Colonic mucosa (tissue), 4 donors: Measurements from ENCODE around the gene RALGPS1. TPM values are rescaled to one million over a fixed set of nuclear protein-coding genes. Genes with fewer than 3 reads are reported as not detected.

ENCODE experiments used
- DNase-seq: peaks from one replicate; pipeline ENCODE4 v3.0.0-alpha.2; 2020
- H3K27ac ChIP-seq: fragments of 200-600 bp; one replicate; pipeline ENCODE4 v1.8.0; 2021
- H3K27me3 ChIP-seq: fragments of 200-600 bp; one replicate; pipeline ENCODE4 v1.8.0; 2021
- H3K36me3 ChIP-seq: fragments of 200-600 bp; one replicate; pipeline ENCODE4 v1.8.0; 2021
- H3K4me1 ChIP-seq: fragments of 200-600 bp; one replicate; pipeline ENCODE4 v1.8.0; 2021; ENCODE audit warnings: mild to moderate bottlenecking
- H3K4me3 ChIP-seq: fragments of 200-600 bp; one replicate; pipeline ENCODE4 v1.8.0; 2021
- H3K9ac ChIP-seq, 2 donors: one replicate each; pipeline ENCODE4 v1.7.0; 2013; ENCODE audit warnings: control low read depth in 2 of 2, low read depth in 2 of 2, low read length in 2 of 2
- H3K9me3 ChIP-seq: fragments of 200-600 bp; one replicate; pipeline ENCODE4 v1.8.0; 2021
- CTCF ChIP-seq: fragments of 200-600 bp; IDR thresholded peaks from one replicate; pipeline ENCODE4 v1.8.0; 2022; ENCODE audit warnings: antibody characterized with exemption, mild to moderate bottlenecking
- intact Hi-C: fragments of 100-400 bp; cut with DNase I; formaldehyde crosslinking; loops from one replicate; pipeline ENCODE4 v1.14.1; 2022
- total RNA-seq, 2 donors: library from RNA; stranded (reverse); fragmentation: NEBNext Ultra II Directional in 1 of 2; extraction: Animal tissue kit (Norgen Biotek cat#: 25700) in 1 of 2; gene quantifications; one replicate each; pipeline ENCODE4 v1.2.1, GENCODE V29; 2021
- donor health status: healthy.
- donor health status: DM: no; HTN: no; CAD: no.
- donor health status: DM: no; HTN: no; CAD: no.

RALGPS1 gene
- total RNA-seq, 2 donors from 2014 or later = 22.6 to 27.2 TPM

GRCh38 chr9:127053057-127053821 is 138.7 kb downstream of the RALGPS1 start:
- no peaks in the 10 kb centered on the region for H3K36me3 ChIP-seq
- no peak overlapping the region for H3K27ac ChIP-seq
- no peaks in the 10 kb centered on the region for H3K4me1 ChIP-seq
- DNase-seq = no peak
- TF ChIP-seq CTCF = no peak
- H3K27me3 ChIP-seq = no peaks in the 10 kb centered on the region
- H3K9ac ChIP-seq = no peak overlapping the region
- no peaks in the 10 kb centered on the region for H3K9me3 ChIP-seq
- intact Hi-C loops = no loop called here
- H3K4me3 ChIP-seq = no peak overlapping the region

GRCh38 chr9:127053960-127054359 is 139.4 kb downstream of the RALGPS1 start:
- no peak overlapping the region for H3K9ac ChIP-seq
- no peaks in the 10 kb centered on the region for H3K27me3 ChIP-seq
- H3K4me3 ChIP-seq = no peak overlapping the region
- no peaks in the 10 kb centered on the region for H3K36me3 ChIP-seq
- no peaks in the 10 kb centered on the region for H3K9me3 ChIP-seq
- intact Hi-C loops = no loop called here
- H3K4me1 ChIP-seq = no peaks in the 10 kb centered on the region
- no peak for DNase-seq
- TF ChIP-seq CTCF = no peak
- H3K27ac ChIP-seq = no peak overlapping the region

- no peak overlapping the region for H3K9ac ChIP-seq
- H3K36me3 ChIP-seq = no peaks in the 10 kb centered on the region
- no peaks in the 10 kb centered on the region for H3K27me3 ChIP-seq
- no peak overlapping the region for H3K27ac ChIP-seq
- no peak for TF ChIP-seq CTCF
- no peak for DNase-seq
- H3K9me3 ChIP-seq = no peaks in the 10 kb centered on the region
- H3K4me3 ChIP-seq = no peak overlapping the region
- intact Hi-C loops = no loop called here
- no peaks in the 10 kb centered on the region for H3K4me1 ChIP-seq
These were observed 141.3 kb downstream of the RALGPS1 start for GRCh38 chr9:127055745-127056402.

GRCh38 chr9:127056446-127056845 is 141.9 kb downstream of the RALGPS1 start:
- DNase-seq = no peak
- Histone ChIP-seq H3K36me3 (no peaks in the 10 kb centered on the region), H3K27ac (no peak overlapping the region), H3K4me3 (no peak overlapping the region), H3K9ac (no peak overlapping the region), H3K4me1 (no peaks in the 10 kb centered on the region), H3K27me3 (no peaks in the 10 kb centered on the region), H3K9me3 (no peaks in the 10 kb centered on the region)
- intact Hi-C loops = no loop called here
- no peak for TF ChIP-seq CTCF

GRCh38 chr9:127058011-127058644 is 143.5 kb downstream of the RALGPS1 start:
- H3K4me1 ChIP-seq = no peaks in the 10 kb centered on the region
- TF ChIP-seq CTCF = no peak
- H3K27ac ChIP-seq = no peak overlapping the region
- H3K27me3 ChIP-seq = no peaks in the 10 kb centered on the region
- intact Hi-C loops = no loop called here
- no peak overlapping the region for H3K9ac ChIP-seq
- DNase-seq = no peak
- H3K36me3 ChIP-seq = no peaks in the 10 kb centered on the region
- H3K4me3 ChIP-seq = no peak overlapping the region
- no peaks in the 10 kb centered on the region for H3K9me3 ChIP-seq
